HTERT RPE-1 (cell line): ENCODE data around the gene TEX10.
"Not testable (repeated sequence)": the region's sequence is repeated elsewhere in the genome, so short reads cannot be mapped to it uniquely, and the experiment has no call there.

ENCODE experiments used
- in situ Hi-C: fragments of 300-500 bp; cut with MboI; formaldehyde crosslinking; loops from 4 replicates; pipeline ENCODE4 v1.14.3; 2020; ENCODE audit warnings: low sequenced_read_pairs

TEX10 gene

GRCh38 chr9:100352727-100353505, at the start of gene TEX10:
TSS of gene TEX10 (minus strand) at chr9:100352942. CDS start at chr9:100349363, 3,579 bp downstream.
- in situ Hi-C loops, result no loop called here

- in situ Hi-C loops, result no loop called here
These were observed 48.3 kb upstream of the TEX10 start for GRCh38 chr9:100401042-100401441.

GRCh38 chr9:100397529-100398266, 45.0 kb upstream of the TEX10 start:
- in situ Hi-C loops, result no loop called here

- in situ Hi-C loops, result no loop called here
These were observed 44.0 kb upstream of the TEX10 start for GRCh38 chr9:100396769-100397168.

- in situ Hi-C loops, result no loop called here
These were observed 42.1 kb upstream of the TEX10 start for GRCh38 chr9:100394816-100395215.

- in situ Hi-C loops, result no loop called here
These were observed 41.4 kb upstream of the TEX10 start for GRCh38 chr9:100394032-100394695.

- in situ Hi-C loops, result not testable (repeated sequence)
These were observed 40.2 kb upstream of the TEX10 start for GRCh38 chr9:100392989-100393388.

GRCh38 chr9:100379862-100380261, 27.1 kb upstream of the TEX10 start:
- in situ Hi-C loops, result no loop called here

GRCh38 chr9:100377015-100377414, 24.3 kb upstream of the TEX10 start:
- in situ Hi-C loops, result no loop called here

- in situ Hi-C loops, result no loop called here
These were observed 22.9 kb upstream of the TEX10 start for GRCh38 chr9:100375658-100376057.

- in situ Hi-C loops, result no loop called here
These were observed 19.9 kb upstream of the TEX10 start for GRCh38 chr9:100372648-100373047.

- in situ Hi-C loops, result no loop called here
These were observed 17.5 kb upstream of the TEX10 start for GRCh38 chr9:100370064-100370723.

- in situ Hi-C loops, result no loop called here
These were observed 15.9 kb upstream of the TEX10 start for GRCh38 chr9:100368672-100369071.

- in situ Hi-C loops, result no loop called here
These were observed 13.4 kb upstream of the TEX10 start for GRCh38 chr9:100366121-100366520.

GRCh38 chr9:100364013-100364412, 11.3 kb upstream of the TEX10 start:
- in situ Hi-C loops, result no loop called here

GRCh38 chr9:100359057-100359456, 6.3 kb upstream of the TEX10 start:
- in situ Hi-C loops, result no loop called here

- in situ Hi-C loops, result no loop called here
These were observed 4.8 kb upstream of the TEX10 start for GRCh38 chr9:100357501-100357900.

- in situ Hi-C loops, result no loop called here
These were observed 2.8 kb upstream of the TEX10 start for GRCh38 chr9:100355561-100355960.

- in situ Hi-C loops, result no loop called here
These were observed 1.5 kb upstream of the TEX10 start for GRCh38 chr9:100354121-100354800.

GRCh38 chr9:100352201-100352726, 478 bp downstream of the TEX10 start:
- in situ Hi-C loops, result no loop called here
